ACC112 (cell line): ENCODE measurements around the gene COX20.
A peak's percentile ranks its signal among the peaks of the same experiment; 100 is the strongest.

Experiments used
- H2AFZ ChIP-seq: fragments of 200-600 bp; sonication (generic); one replicate; pipeline ENCODE4 v1.6.0; 2017; ENCODE audit warnings: antibody characterized with exemption, low read length; ENCODE audit not compliant: unreplicated experiment
- H3K27ac ChIP-seq: fragments of 200-600 bp; sonication (generic); 2 replicates; pipeline ENCODE4 v1.5.1; 2014; ENCODE audit warnings: low read depth, mild to moderate bottlenecking, antibody characterized with exemption, low read length, moderate library complexity
- H3K27me3 ChIP-seq: fragments of 200-600 bp; sonication (generic); 2 replicates; pipeline ENCODE4 v1.6.1; 2014; ENCODE audit warnings: mild to moderate bottlenecking, antibody characterized with exemption, low read length, moderate library complexity, mixed read lengths; ENCODE audit not compliant: insufficient read depth
- H3K36me3 ChIP-seq: fragments of 200-600 bp; sonication (generic); 2 replicates; pipeline ENCODE4 v1.6.1; 2016; ENCODE audit warnings: mild to moderate bottlenecking, antibody characterized with exemption, low read length, moderate library complexity, mixed read lengths; ENCODE audit not compliant: insufficient read depth
- H3K4me1 ChIP-seq: fragments of 200-600 bp; sonication (generic); one replicate; pipeline ENCODE4 v1.6.1; 2016; ENCODE audit warnings: low read length, mixed read lengths; ENCODE audit not compliant: insufficient read depth, unreplicated experiment, control insufficient read depth
- H3K4me3 ChIP-seq: fragments of 200-600 bp; sonication (generic); 2 replicates; pipeline ENCODE4 v1.5.1; 2014; ENCODE audit warnings: mild to moderate bottlenecking, low read depth, low read length
- H3K79me2 ChIP-seq: fragments of 200-600 bp; sonication (generic); one replicate; pipeline ENCODE4 v1.6.0; 2016; ENCODE audit warnings: low read length; ENCODE audit not compliant: control insufficient read depth, unreplicated experiment, insufficient read depth

The COX20 gene

DNA sequence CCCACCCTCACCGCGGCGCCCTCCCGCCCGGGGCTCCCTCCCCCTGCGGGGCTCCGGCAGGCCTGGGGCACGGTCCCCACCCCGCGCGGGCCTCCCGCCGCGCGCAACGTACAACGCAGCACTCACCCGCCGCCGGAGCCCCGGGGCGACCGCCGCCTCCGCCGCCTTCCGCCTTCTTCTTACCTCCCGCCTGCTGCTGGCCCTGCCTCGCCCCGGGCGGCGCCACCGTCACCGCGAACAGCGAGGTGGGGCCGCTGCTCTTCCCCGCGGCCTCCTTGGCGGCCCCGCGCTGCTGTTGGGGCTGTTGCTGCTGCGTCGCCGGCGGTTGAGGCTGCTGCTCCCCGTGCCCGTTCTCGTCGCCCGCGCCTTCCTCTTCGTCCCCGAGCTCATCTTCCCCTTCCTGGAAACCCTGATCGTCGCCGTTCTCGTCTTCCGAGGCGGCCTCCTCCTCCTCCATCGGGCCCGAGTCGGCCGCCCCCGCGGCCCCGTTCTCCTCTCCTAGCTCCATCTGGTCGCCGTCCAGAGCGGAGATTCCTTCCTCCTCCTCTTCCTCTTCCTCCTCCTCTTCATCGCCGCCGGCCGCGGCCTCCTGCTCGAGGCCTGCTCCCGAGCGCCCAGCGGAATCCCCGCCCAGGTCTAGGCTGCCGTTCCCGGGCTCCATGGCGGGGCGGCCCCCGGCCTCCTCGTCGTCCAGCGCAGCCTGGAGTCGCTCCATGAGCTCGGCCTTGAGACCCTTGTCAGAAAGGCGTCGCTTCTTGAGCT lies 28.2 kb downstream of the COX20 start:
- peaks cover 38% of the 10 kb centered on the region for H3K36me3 ChIP-seq
- peaks cover 37% of the 10 kb centered on the region for H3K4me1 ChIP-seq
- H3K79me2 ChIP-seq = peaks cover 52% of the 10 kb centered on the region
- no peaks in the 10 kb centered on the region for H3K27me3 ChIP-seq
- peak overlapping the region; percentile 99 for H3K4me3 ChIP-seq
- peak overlapping the region; percentile 89 for H3K27ac ChIP-seq
- H2AFZ ChIP-seq = no peak overlapping the region

DNA sequence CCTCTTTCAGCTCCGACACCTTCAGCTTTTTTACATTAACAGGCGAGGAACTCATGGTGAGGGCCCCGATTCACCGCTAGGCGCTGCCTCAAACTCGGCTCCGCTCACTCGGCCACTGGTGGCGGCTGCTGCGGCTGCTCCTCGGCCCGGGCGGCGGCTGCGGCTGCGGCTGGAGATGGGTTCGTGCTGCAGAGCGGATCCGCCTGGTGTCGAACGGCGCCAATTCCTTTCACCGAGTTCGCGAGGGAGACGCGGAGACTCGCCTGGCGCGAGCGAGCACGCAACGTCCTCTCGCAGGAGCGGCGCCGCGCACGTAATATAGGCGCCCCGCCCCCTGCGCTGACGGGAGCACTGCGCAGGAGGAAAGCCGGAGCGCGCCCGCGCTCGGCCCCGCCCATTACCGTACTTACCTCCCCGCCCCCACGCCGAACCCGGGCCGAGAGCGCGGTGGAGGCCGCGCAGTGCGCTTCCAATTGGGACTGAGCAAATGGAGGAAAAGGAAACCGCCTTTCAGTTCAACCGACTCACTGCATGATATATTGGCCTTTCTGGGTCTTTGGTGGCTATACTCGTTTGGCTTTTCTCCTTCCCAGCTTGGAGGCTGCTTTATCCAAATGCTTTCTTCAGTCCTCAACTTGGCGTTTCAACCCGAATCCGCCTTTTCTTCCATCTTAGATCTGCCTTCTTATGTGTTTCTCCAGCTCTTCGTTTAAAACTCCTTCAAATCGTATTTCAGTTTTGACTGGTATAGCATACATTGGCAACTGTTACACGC lies 29.0 kb downstream of the COX20 start, which contains the start of gene HNRNPU:
HNRNPU (minus strand) TSS at position 291 of the 775 bp plus-strand sequence; CDS start at position 55, 236 bp downstream.
- Histone ChIP-seq H3K36me3 (peaks cover 30% of the 10 kb centered on the region), H3K4me3 (peak within 1 kb of the TSS; percentile 99), H2AFZ (peak within 1 kb of the TSS; percentile 66), H3K27me3 (no peaks in the 10 kb centered on the region), H3K4me1 (peaks cover 31% of the 10 kb centered on the region), H3K79me2 (peaks cover 45% of the 10 kb centered on the region), H3K27ac (peak within 1 kb of the TSS; percentile 89)

DNA sequence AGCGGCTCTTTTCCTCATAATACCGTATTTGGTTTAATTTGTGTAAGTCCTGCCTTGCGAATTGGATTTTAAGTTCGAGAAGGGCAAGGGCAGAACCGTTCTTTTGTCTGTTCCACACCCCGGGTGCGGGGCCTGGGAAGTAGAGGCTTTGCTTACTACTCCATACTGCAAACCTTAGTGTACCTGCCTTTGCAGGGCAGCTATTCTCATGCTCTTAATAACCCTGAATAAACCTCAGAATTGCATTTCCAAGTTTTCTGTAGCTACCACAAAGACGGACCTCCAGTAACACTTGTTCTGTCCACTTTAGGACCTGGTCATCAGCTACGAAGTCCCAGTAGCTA lies 29.5 kb downstream of the COX20 start:
- Histone ChIP-seq H3K27ac (peak overlapping the region; percentile 89), H2AFZ (peak overlapping the region; percentile 66), H3K27me3 (no peaks in the 10 kb centered on the region), H3K4me1 (peaks cover 26% of the 10 kb centered on the region), H3K79me2 (peaks cover 39% of the 10 kb centered on the region), H3K36me3 (peaks cover 27% of the 10 kb centered on the region), H3K4me3 (peak overlapping the region; percentile 99)

DNA sequence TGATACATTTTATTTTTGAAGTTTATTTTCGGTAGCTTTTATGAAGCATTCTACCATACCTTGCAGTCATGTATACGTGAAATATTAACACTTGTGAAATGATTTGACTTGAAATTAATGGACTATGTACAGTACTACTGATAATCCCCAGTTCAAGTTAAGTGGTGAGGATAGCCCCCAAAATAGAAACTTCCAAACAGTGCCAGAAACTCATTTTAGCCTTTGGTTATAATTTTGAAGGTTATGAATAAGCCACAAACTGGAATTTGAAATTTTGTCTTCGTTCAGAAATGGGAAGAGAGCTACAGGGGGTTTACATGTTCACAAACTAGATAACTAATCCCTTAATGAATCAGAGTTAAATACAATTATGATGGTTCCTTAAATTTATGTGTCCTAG lies 30.4 kb downstream of the COX20 start:
- H2AFZ ChIP-seq = no peak overlapping the region
- peaks cover 31% of the 10 kb centered on the region for H3K79me2 ChIP-seq
- no peaks in the 10 kb centered on the region for H3K27me3 ChIP-seq
- H3K36me3 ChIP-seq = peaks cover 20% of the 10 kb centered on the region
- H3K4me1 ChIP-seq = peaks cover 18% of the 10 kb centered on the region
- H3K27ac ChIP-seq = peak overlapping the region; percentile 18; the same call in 1 of the 2 replicates
- peak overlapping the region; percentile 99; the same call in 1 of the 2 replicates for H3K4me3 ChIP-seq

DNA sequence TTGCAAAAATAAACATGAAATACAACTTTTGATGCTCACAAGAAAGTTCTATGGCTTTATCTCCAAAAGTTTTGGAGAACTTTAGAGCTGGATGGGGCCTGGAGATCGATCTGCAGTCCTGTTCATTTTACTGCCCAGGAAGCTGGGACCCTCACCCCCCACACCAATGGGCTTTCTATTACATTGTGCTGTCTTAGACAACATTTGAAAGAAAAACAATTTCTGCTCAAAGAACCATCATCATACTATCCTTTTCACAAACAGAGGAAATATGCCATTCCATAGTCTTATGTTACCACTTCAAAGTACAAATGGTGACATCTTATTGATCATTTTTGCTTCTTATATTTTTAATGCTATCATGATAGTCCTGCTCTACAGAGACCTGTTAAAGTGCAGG lies 30.9 kb downstream of the COX20 start:
- Histone ChIP-seq H3K27ac (no peak overlapping the region), H3K4me3 (no peak overlapping the region), H2AFZ (no peak overlapping the region), H3K27me3 (no peaks in the 10 kb centered on the region), H3K4me1 (peaks cover 12% of the 10 kb centered on the region), H3K79me2 (peaks cover 26% of the 10 kb centered on the region), H3K36me3 (peaks cover 14% of the 10 kb centered on the region)

- Histone ChIP-seq H3K4me1 (peaks cover 11% of the 10 kb centered on the region), H3K27ac (no peak overlapping the region), H3K36me3 (no peaks in the 10 kb centered on the region), H3K4me3 (no peak overlapping the region), H2AFZ (no peak overlapping the region), H3K79me2 (peaks cover 6% of the 10 kb centered on the region), H3K27me3 (no peaks in the 10 kb centered on the region)
These were observed 33.3 kb downstream of the COX20 start for GRCh38 chr1:244868484-244869363.

DNA sequence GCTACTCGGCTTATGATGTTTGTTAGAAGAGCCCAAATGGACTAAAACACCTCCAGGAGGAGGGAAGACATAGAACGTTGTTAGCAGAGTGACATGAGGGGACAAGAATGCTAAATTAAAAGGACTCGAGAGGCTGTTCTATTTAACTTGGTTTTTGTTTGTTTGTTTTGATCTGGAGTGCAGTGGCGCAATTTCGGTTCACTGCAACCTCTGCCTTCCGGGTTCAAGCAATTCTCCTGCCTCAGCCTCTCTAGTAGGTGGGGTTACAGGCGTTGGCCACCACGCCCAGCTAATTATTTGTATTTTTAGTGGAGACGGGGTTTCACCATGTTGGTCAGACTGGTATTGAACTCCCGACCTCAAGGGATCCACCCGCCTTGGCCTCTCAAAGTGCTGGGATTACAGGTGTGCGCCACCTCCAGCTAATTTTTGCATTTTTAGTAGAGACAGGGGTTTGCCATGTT lies 33.9 kb downstream of the COX20 start:
- H3K27me3 ChIP-seq = no peaks in the 10 kb centered on the region
- H2AFZ ChIP-seq = no peak overlapping the region
- H3K27ac ChIP-seq = no peak overlapping the region
- peaks cover 11% of the 10 kb centered on the region for H3K4me1 ChIP-seq
- H3K36me3 ChIP-seq = no peaks in the 10 kb centered on the region
- H3K79me2 ChIP-seq = no peaks in the 10 kb centered on the region
- no peak overlapping the region for H3K4me3 ChIP-seq

GRCh38 chr1:244869950-244870349 lies 34.5 kb downstream of the COX20 start:
- peaks cover 11% of the 10 kb centered on the region for H3K4me1 ChIP-seq
- no peak overlapping the region for H2AFZ ChIP-seq
- no peak overlapping the region for H3K27ac ChIP-seq
- no peaks in the 10 kb centered on the region for H3K36me3 ChIP-seq
- H3K27me3 ChIP-seq = no peaks in the 10 kb centered on the region
- no peaks in the 10 kb centered on the region for H3K79me2 ChIP-seq
- no peak overlapping the region for H3K4me3 ChIP-seq

DNA sequence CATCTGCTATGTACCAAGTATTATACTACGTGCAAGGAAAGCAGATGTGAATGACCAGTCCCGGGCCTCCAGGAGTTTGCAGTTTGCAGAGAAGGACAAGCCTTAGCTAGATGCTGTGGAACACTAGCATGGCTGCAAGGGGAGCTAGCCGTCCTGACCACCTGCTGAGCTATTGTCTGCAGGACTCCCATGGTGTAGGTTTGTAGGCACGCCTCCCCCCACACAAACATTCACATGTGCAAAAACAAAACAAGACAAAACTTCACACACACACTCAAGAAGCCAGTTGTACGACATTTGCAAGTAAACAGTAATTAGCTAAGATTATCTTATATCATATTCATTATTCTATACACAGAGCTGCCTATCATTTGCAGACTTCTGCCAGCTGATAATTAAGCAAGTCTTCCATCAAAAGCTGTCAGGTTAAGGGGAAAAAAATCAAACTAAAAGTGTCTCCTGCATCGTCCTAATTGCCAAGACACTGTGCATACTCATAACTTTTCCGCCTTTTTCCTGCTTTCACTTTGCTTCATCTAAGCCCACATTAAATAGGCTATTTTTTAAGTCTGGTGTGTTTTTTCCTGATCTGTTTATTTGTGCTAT lies 39.6 kb downstream of the COX20 start:
- no peak overlapping the region for H3K4me3 ChIP-seq
- H3K27me3 ChIP-seq = no peaks in the 10 kb centered on the region
- H2AFZ ChIP-seq = no peak overlapping the region
- no peaks in the 10 kb centered on the region for H3K4me1 ChIP-seq
- H3K79me2 ChIP-seq = no peaks in the 10 kb centered on the region
- H3K36me3 ChIP-seq = no peaks in the 10 kb centered on the region
- H3K27ac ChIP-seq = no peak overlapping the region
